Colon (tissue), 2 donors: ENCODE data around the gene DUSP12.
A peak's percentile ranks its signal among the peaks of the same experiment; 100 is the strongest.

Source experiments
- FAIRE-seq: peaks from 2 replicates; lab custom pipeline; 2012; peaks lifted over from hg19 to GRCh38; lab: Jason Lieb, UNC
- donor health status: control.
- donor health status: control.

DUSP12 gene

GRCh38 chr1:161770250-161770649 lies 20.7 kb downstream of the DUSP12 start:
- FAIRE-seq: no peak

DNA sequence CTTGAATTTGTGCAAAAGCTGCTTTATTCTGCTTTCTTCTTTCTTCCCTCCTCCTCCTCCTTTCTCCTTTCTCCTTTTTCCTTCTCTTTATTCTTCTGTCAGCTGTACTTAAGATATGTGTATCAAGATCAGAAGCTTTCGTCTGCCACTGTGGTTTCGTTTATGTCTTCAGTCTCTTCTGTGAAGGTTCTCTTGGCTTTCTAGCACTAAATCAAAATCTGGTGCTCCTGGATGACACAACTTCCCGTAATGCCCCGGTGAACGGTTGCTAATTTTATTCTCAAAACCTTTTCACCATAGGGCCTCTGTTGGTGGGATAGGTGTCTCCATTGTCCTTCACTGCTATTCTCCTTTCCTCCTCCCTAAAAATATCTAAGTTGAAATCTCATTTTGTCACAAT lies 21.6 kb downstream of the DUSP12 start:
- FAIRE-seq: no peak

- no peak for FAIRE-seq
Observed at GRCh38 chr1:161771973-161772372, 22.4 kb downstream of the DUSP12 start.

GRCh38 chr1:161772397-161772796 lies 22.8 kb downstream of the DUSP12 start:
- no peak for FAIRE-seq

DNA sequence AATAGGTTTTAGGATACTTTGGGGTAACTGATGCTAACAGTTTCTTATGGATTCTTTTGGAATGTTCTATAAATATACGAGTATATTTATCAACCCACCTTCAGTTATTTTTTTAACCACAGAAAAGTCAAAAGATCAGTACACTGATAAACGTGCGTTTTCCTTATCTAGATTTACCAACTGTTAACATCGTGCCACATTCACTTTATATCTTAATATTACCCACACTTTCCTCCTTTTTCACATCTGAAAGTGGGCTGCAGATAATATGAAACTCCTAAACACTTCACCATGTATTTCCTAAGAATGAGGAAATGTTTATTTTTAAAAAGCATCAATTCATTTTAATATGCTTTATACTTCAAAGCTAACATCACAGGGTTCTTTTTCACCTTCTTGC lies 24.2 kb downstream of the DUSP12 start:
- no peak for FAIRE-seq

DNA sequence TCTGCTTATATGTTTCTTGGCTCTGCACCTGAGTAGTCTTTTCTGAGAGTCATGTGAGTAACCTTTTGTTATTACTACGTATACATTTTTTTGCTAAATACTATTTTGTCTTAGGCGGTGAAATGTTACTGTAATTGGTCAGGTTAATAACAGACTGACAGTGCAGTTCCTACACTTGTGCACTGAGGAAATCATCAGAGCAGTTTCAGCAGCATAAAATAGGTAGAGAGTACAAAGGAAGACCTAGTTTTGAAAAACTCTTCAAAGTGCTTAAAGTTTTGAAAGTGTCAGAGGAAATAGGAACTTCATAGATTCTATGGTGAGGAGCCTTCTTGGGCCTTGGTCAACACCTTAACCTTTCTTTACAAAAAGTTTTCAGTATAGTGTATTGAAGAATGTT lies 27.7 kb downstream of the DUSP12 start:
- FAIRE-seq: no peak

DNA sequence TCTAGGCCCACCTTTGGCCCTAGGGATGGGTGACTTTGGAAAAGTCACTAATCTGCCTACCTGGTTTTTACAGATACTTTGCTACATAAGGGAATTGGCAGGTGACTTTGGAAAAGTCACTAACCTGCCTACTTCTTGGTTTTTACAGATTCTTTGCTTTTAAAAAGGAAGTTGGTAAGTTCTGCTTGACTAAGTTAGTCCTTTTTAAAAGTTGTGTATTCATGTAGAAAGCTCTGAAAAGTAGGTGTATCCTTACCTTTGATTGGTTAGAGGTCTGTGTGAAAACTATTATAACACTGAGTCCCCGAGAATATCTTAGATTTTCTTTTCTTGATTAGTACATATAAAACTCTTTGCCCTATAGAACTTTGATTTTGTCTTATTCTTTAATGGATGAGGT lies 28.9 kb downstream of the DUSP12 start:
- no peak for FAIRE-seq

DNA sequence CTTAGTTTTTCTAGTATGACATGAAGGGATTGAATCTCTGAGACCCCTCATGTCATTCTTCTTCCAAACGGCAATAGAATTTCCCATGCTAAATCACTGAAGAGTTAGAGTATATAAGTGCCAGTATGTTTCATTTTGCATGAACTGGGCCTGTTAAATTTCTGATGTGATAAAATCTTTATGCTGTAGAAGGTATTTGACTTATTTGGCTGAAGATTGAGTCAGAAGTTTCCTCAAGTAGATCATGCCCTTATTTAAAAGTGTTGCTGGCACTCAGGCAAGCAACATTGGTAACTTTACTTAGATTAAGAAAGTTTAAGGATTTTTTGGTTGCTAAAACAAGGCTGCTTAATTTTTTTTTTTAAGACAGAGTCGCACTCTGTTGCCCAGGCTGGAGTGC lies 29.8 kb downstream of the DUSP12 start:
- no peak for FAIRE-seq

GRCh38 chr1:161781995-161782394 lies 32.4 kb downstream of the DUSP12 start:
- no peak for FAIRE-seq

GRCh38 chr1:161782886-161783285 lies 33.3 kb downstream of the DUSP12 start:
- no peak for FAIRE-seq

DNA sequence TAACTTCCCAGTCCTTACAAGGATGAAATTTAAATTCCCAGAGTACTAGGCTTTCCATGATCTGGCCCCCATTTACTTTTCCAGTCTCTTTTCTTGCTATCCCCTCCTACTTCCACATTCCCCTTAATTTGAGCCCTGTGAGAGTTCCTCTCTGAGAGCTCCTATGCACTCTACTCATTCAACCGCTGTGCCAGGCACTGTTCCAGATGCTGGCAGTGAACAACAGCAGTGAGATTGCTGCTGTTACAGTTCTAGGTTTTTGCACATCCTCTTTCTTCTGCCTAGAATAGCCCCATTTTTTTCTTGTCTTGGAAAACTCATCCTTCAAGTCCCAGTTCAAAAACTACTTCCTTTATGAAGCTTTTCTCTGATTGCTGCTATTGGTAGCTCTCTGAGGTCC lies 35.4 kb downstream of the DUSP12 start:
- FAIRE-seq: no peak

DNA sequence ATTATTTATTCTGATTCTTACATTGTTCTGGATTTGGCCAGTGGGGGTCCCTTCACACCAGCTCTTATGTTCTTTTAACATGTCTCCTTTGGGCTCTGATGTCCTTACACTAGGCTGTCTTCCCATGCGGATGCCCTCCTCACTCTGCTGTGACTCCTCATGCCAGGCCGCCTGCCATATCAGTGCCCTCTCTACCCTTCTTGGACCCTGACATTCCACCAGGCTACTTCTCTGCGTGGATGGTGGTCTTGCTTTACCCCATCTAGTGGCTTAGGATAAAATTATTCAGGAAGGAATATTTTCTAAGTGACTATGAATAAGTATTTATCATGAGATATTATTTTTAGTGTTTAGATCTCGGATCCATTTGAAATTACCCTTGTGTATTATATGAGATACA lies 37.8 kb downstream of the DUSP12 start:
- FAIRE-seq: no peak

DNA sequence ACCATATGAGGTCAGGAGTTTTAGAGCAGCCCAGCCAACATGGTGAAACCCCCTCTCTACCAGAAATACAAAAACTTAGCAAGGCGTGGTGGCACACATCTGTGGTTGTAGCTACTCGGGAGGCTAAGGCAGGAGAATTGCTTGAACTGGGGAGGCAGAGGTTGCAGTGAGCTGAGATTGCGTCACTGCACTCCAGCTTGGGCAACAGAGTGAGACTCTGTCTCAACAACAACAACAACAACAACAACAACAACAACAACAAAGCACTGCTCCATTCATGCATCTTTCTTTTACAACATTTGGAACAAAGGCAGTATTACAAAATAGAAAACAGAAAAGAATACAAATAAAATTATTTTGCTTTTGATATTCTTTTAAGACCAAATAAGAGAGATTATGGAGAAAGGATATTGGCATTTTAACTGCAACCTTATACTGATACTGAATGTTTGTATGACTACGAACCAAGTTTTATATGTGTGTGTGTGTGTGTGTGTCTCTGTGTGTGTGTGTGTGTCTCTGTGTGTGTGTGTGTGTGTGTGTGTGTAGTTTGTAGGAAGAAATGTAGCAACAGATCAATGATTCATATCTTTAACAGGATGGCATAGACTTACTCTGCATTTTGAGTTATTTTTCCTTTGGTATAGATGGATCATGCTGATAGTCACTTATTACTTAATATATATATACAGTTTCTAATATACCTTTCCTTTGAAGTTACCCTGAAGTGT lies 41.2 kb downstream of the DUSP12 start:
- no peak for FAIRE-seq

DNA sequence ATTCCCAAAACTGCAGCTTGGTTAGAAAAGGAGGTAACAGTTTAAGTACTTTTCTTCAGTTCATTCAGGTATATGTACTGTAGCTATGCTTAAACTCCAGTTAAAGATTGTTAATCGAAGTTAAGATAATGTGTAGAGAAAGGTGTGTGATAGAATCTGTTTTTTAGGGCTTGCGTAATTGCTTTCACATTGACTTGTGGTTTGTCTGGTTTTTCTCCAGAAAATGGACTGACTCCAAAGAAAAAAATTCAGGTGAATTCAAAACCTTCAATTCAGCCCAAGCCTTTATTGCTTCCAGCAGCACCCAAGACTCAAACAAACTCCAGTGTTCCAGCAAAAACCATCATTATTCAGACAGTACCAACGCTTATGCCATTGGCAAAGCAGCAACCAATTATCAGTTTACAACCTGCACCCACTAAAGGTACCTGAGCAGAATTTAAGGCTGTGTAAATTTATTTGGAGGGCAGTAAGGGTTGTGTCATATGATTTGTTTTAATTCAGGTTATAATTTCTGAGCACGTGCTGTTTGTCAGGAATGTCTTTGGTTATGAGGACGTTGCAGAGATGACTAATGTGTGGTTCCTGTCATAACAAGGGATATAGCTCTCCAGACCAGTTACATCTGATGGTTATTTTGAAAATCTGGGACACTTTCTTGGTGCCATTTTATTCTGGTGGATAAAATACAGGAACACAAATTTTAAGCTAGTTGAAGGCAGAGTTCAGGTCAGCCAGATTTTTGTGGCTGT lies 42.5 kb downstream of the DUSP12 start:
- no peak for FAIRE-seq

- FAIRE-seq: peak; percentile 43
Observed at GRCh38 chr1:161792740-161793139, 43.2 kb downstream of the DUSP12 start.

DNA sequence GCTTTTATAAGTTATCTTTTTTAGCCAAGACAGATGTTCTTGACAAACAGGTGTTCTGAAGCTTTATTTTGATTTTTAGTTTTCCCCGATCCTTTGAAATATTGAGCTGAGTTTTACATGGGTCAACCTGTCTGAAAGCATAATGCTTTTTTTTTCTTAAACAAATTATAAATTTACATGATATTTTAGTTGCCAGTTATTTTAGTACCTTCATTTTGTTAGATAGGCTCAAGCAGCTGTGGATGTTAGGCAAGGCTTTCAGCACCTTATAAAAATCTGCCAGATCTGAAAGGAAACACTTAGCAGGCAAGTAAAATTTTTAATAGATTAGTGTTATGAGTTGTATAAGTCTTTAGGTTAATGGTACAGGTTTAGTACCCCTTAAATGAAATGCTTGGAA lies 50.2 kb downstream of the DUSP12 start:
- peak; percentile 33 for FAIRE-seq

DNA sequence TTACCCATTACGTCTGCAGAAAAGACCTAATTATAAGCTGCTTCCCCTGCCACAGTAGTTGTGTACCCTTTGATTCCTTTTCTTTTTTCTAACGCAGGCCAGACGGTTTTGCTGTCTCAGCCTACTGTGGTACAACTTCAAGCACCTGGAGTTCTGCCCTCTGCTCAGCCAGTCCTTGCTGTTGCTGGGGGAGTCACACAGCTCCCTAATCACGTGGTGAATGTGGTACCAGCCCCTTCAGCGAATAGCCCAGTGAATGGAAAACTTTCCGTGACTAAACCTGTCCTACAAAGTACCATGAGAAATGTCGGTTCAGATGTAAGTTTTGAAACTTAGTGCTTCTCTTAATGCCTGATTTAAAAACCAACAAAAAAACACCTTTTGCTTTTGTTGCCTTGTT lies 52.4 kb downstream of the DUSP12 start:
- no peak for FAIRE-seq

DNA sequence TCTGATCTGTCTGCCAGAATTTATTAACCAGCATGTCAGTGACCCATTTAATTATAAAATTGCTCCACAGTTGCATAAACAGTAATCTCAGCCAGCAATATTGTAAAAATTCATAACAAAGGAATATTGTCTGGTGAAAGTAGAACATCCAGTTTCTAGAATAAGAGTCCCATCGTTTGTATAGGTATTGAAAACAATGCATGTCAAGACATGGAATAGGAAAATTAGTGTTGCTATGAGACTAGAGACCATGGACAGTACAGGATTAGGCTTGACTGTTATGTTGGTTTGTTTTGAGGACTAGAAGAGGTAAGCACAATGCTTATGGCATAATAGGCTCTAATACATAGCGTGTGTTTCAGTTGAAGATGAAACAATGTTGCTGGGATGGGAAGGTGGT lies 53.6 kb downstream of the DUSP12 start:
- no peak for FAIRE-seq

DNA sequence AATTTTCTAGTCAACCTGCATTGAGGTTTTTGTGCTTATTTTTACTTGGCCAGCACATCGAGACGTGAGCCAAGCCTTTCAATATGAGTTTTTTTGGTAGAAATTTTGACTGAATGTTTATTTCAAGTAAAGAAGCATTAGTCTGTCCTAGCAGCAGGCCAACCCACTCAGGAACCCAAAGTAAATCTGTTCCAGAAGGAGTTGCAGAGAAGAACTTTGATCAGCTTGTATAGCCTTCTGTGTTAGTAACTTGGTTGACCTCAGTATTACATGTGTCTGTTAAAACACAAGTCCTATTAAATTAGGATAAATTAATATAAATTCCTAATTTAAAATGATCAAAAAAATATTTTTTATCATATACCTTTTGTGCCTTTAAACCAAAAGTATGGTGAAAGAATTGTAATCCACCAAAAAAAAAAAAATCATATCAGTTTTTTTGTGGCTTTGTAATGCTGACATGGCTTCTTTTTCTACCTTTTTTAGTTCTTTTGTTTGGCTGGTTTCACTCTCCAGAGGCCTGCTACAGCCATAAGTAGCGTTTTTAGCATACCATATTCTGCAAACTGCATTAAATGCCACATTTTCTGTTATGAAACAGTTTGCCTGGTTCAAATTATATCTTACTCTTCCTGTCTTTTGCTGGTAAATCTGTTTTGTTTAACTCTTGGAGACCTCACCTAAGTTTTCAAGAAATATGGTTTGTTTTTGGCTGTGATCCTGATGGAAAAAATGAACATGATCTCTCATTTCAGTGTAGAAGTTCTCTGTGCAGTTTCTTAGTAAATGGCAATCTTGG lies 56.0 kb downstream of the DUSP12 start:
- no peak for FAIRE-seq
